Hematopoietic multipotent progenitor cell (in vitro differentiated cells): ENCODE measurements around the gene ITM2A. TPM values are rescaled to one million over a fixed set of nuclear protein-coding genes. Genes with fewer than 3 reads are reported as not detected.

Experiments
- DNase-seq, 3 donors: peaks; one replicate each; pipeline ENCODE4 v3.0.0-alpha.2; 2011 to 2015; ENCODE audit warnings: low read depth in 2 of 3, low spot score in 2 of 3
- total RNA-seq: library from RNA; depleted of rRNA; stranded (reverse); fragments of >200 nt; gene quantifications from one replicate; pipeline ENCODE4 v1.2.3, GENCODE V29; 2012

Gene ITM2A
- 75.7 TPM for total RNA-seq

GRCh38 chrX:79366873-79367749, at the start of gene ITM2A:
TSS of gene ITM2A (minus strand) at chrX:79367334. CDS start at chrX:79367215, 119 bp downstream.
- DNase-seq: peak; percentile 33 to 86 (median 77)

GRCh38 chrX:79415056-79415455, 47.9 kb upstream of the ITM2A start:
- DNase-seq: no peak

GRCh38 chrX:79413963-79414362, 46.8 kb upstream of the ITM2A start:
- DNase-seq: no peak

GRCh38 chrX:79412972-79413371, 45.8 kb upstream of the ITM2A start:
- DNase-seq: peak in 2 of 3 donors; percentile 25 to 64

GRCh38 chrX:79412166-79412565, 45.0 kb upstream of the ITM2A start:
- DNase-seq: no peak

GRCh38 chrX:79409657-79410056, 42.5 kb upstream of the ITM2A start:
- DNase-seq: no peak

- DNase-seq: no peak
These were observed 41.6 kb upstream of the ITM2A start for GRCh38 chrX:79408623-79409322.

GRCh38 chrX:79400623-79401022, 33.5 kb upstream of the ITM2A start:
- no peak for DNase-seq

GRCh38 chrX:79375340-79375739, 8.2 kb upstream of the ITM2A start:
- DNase-seq: no peak

- DNase-seq: no peak
These were observed 4.5 kb upstream of the ITM2A start for GRCh38 chrX:79371640-79372039.

GRCh38 chrX:79371101-79371500, 4.0 kb upstream of the ITM2A start:
- no peak for DNase-seq

- no peak for DNase-seq
These were observed 2.7 kb upstream of the ITM2A start for GRCh38 chrX:79369871-79370270.

GRCh38 chrX:79368441-79368840, 1.3 kb upstream of the ITM2A start:
- DNase-seq: no peak

- DNase-seq: peak in 2 of 3 donors; percentile 4 to 15
These were observed 773 bp upstream of the ITM2A start for GRCh38 chrX:79367907-79368306.

GRCh38 chrX:79366556-79366872, 620 bp downstream of the ITM2A start:
- DNase-seq: no peak

GRCh38 chrX:79365591-79365990, 1.5 kb downstream of the ITM2A start:
- no peak for DNase-seq

GRCh38 chrX:79364306-79364705, 2.8 kb downstream of the ITM2A start:
- DNase-seq: no peak

GRCh38 chrX:79361192-79361870, 5.8 kb downstream of the ITM2A start:
- no peak for DNase-seq

GRCh38 chrX:79336869-79337815, 30.0 kb downstream of the ITM2A start:
- DNase-seq: peak in 1 of 3 donors; percentile 6

GRCh38 chrX:79330022-79330421, 37.1 kb downstream of the ITM2A start:
- no peak for DNase-seq
